Measurements from ENCODE around the gene MAP7D1.

GRCh38 chr1:36149237-36149972 lies 6.6 kb upstream of the MAP7D1 start, which contains the start of gene TRAPPC3:
- TF ChIP-seq CTCF (IDR thresholded peaks at IDR 0.05) (peak; percentile 87 to 99 (median 99)), POLR2A (IDR thresholded peaks at IDR 0.05) (peak; percentile 89)
